Measurements from ENCODE around the gene MCTP2. TPM values are rescaled to one million over a fixed set of nuclear protein-coding genes. Genes with fewer than 3 reads are reported as not detected.

The MCTP2 gene
- total and polyA plus RNA-seq, 2 of the 8 experiments (the other 6 are each of a cell fraction or from before 2014, with no cell fraction given), result 3.4 to 4.5 TPM

DNA sequence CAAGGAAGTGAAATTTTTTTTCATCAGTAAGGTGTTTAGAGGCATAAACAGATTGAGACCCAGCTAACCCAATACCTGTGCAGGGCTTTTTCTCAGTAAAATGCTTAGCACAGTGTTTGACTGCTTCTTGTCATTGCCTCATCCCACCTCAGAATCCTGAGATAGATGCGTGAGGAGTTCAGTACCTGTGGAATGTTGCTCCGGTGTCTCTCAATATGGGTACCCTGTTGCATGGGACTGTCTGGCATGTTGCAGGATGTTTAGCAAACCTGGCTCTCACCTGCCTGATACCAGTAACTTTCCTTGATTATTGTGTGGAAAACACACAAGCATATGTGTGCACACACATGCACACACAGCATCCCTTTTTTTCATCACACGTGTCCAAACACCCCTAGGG lies 128.4 kb downstream of the MCTP2 start (continued):
- TF ChIP-seq NRF1 (IDR thresholded peaks at IDR 0.05; ENCODE audit: low read depth, low read length) (no peak), NANOG (IDR thresholded peaks at IDR 0.05; ENCODE audit: insufficient read depth, low read depth, low read length, poor library complexity, severe bottlenecking) (no peak), BACH1 (IDR thresholded peaks at IDR 0.05; ENCODE audit: low read length) (no peak), HDAC6 (IDR thresholded peaks at IDR 0.05; ENCODE audit: low read depth, low read length) (no peak), CREB1 (IDR thresholded peaks at IDR 0.05) (no peak)
